ENCODE measurements around the gene CPOX.
"Not testable (repeated sequence)": the region's sequence is repeated elsewhere in the genome, so short reads cannot be mapped to it uniquely, and the experiment has no call there.

The CPOX gene

GRCh38 chr3:98593046-98593936, at the start of gene CPOX:
Gene CPOX, minus strand, starts transcription at chr3:98593611. Its CDS starts 107 bp downstream, at chr3:98593504.
- peak; percentile 91 for DNase-seq

- not testable (repeated sequence) for DNase-seq
Measured at GRCh38 chr3:98642769-98643168, 49.4 kb upstream of the CPOX start.

- DNase-seq: not testable (repeated sequence)
Measured at GRCh38 chr3:98641756-98642155, 48.3 kb upstream of the CPOX start.

- not testable (repeated sequence) for DNase-seq
Measured at GRCh38 chr3:98638515-98638914, 45.1 kb upstream of the CPOX start.

GRCh38 chr3:98630416-98630815, 37.0 kb upstream of the CPOX start:
- DNase-seq: no peak

GRCh38 chr3:98628317-98628716, 34.9 kb upstream of the CPOX start:
- no peak for DNase-seq

GRCh38 chr3:98626151-98626550, 32.7 kb upstream of the CPOX start:
- no peak for DNase-seq

GRCh38 chr3:98623572-98624280, 30.3 kb upstream of the CPOX start:
- DNase-seq: no peak

- no peak for DNase-seq
Measured at GRCh38 chr3:98617841-98618240, 24.4 kb upstream of the CPOX start.

GRCh38 chr3:98613616-98614015, 20.2 kb upstream of the CPOX start:
- no peak for DNase-seq

- no peak for DNase-seq
Measured at GRCh38 chr3:98612996-98613517, 19.6 kb upstream of the CPOX start.

- no peak for DNase-seq
Measured at GRCh38 chr3:98612587-98612986, 19.2 kb upstream of the CPOX start.

GRCh38 chr3:98608029-98608428, 14.6 kb upstream of the CPOX start:
- no peak for DNase-seq

GRCh38 chr3:98603580-98603979, 10.2 kb upstream of the CPOX start:
- DNase-seq: no peak

- no peak for DNase-seq
Measured at GRCh38 chr3:98602078-98602678, 8.8 kb upstream of the CPOX start.

GRCh38 chr3:98601180-98601579, 7.8 kb upstream of the CPOX start:
- DNase-seq: no peak

GRCh38 chr3:98600412-98601095, 7.1 kb upstream of the CPOX start:
- DNase-seq: no peak

GRCh38 chr3:98599647-98600411, 6.4 kb upstream of the CPOX start:
- DNase-seq: no peak

GRCh38 chr3:98598492-98598891, 5.1 kb upstream of the CPOX start:
- no peak for DNase-seq

- DNase-seq: no peak
Measured at GRCh38 chr3:98596541-98597500, 3.4 kb upstream of the CPOX start.

- no peak for DNase-seq
Measured at GRCh38 chr3:98596087-98596486, 2.7 kb upstream of the CPOX start.

Measured in stimulated activated CD8-positive, alpha-beta memory T cell treated with anti-CD3 and anti-CD28 coated beads, Interleukin-4, amount 100 ng/mL, for 48 hours (primary cell).